Bronchial epithelial cell (primary cell): ENCODE data around the gene TUBB1. TPM values are rescaled to one million over a fixed set of nuclear protein-coding genes. Genes with fewer than 3 reads are reported as not detected.

Source experiments
- DNase-seq: peaks from one replicate; pipeline ENCODE4 v3.0.0-alpha.2; 2010; ENCODE audit warnings: low read depth
- FAIRE-seq: peaks from 2 replicates; lab custom pipeline; 2011; peaks lifted over from hg19 to GRCh38; lab: Jason Lieb, UNC
- H3K27me3 ChIP-seq: 2 replicates; pipeline ENCODE4 v1.5.1; 2011; ENCODE audit warnings: low read length; ENCODE audit not compliant: control insufficient read depth, insufficient read depth
- H3K36me3 ChIP-seq: 2 replicates; pipeline ENCODE4 v1.5.1; 2011; ENCODE audit warnings: low read length; ENCODE audit not compliant: control insufficient read depth, insufficient read depth
- H3K4me3 ChIP-seq: 2 replicates; pipeline ENCODE4 v1.5.1; 2011; ENCODE audit warnings: mild to moderate bottlenecking, low read depth, low read length, control low read depth
- total RNA-seq: library from RNA; depleted of rRNA; stranded (reverse); fragments of >200 nt; gene quantifications from 2 replicates; pipeline ENCODE4 v1.2.1, GENCODE V29; 2014
- TF ChIP-seq, protein P1 (sequence below): IDR thresholded peaks from 2 replicates; pipeline ENCODE4 v1.5.1; 2011; ENCODE audit warnings: mild to moderate bottlenecking, moderate library complexity, low read length, control low read depth, inconsistent platforms; ENCODE audit not compliant: insufficient read depth, severe bottlenecking

TUBB1 gene
- total RNA-seq, 1 donor from 2014 or later, result not detected

DNA sequence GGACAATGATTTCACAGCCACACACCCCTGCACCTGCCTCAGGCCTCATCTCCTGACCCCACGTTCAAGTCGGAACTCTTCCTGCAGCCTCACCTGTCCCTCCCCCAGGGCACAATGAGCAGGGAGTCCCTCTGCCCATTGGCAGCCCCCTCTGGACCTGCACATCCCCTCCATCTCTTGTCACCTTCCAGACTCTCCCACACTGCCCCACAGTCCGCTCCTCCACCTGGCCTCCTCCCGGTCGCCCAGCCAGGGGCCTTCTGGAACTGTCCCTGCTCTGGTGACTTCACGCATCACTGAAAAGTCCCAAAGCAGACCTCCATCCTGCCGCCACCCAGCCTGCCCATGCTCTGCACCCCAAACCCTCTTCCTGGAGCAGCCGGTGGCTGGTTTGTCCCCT, 16.8 kb upstream of the TUBB1 start:
- TF ChIP-seq, protein P1, sequence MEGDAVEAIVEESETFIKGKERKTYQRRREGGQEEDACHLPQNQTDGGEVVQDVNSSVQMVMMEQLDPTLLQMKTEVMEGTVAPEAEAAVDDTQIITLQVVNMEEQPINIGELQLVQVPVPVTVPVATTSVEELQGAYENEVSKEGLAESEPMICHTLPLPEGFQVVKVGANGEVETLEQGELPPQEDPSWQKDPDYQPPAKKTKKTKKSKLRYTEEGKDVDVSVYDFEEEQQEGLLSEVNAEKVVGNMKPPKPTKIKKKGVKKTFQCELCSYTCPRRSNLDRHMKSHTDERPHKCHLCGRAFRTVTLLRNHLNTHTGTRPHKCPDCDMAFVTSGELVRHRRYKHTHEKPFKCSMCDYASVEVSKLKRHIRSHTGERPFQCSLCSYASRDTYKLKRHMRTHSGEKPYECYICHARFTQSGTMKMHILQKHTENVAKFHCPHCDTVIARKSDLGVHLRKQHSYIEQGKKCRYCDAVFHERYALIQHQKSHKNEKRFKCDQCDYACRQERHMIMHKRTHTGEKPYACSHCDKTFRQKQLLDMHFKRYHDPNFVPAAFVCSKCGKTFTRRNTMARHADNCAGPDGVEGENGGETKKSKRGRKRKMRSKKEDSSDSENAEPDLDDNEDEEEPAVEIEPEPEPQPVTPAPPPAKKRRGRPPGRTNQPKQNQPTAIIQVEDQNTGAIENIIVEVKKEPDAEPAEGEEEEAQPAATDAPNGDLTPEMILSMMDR, result no peak
- FAIRE-seq, result no peak
- Histone ChIP-seq H3K27me3 (no peaks in the 10 kb centered on the region), H3K4me3 (no peak overlapping the region), H3K36me3 (peaks cover 15% of the 10 kb centered on the region)
- no peak for DNase-seq

DNA sequence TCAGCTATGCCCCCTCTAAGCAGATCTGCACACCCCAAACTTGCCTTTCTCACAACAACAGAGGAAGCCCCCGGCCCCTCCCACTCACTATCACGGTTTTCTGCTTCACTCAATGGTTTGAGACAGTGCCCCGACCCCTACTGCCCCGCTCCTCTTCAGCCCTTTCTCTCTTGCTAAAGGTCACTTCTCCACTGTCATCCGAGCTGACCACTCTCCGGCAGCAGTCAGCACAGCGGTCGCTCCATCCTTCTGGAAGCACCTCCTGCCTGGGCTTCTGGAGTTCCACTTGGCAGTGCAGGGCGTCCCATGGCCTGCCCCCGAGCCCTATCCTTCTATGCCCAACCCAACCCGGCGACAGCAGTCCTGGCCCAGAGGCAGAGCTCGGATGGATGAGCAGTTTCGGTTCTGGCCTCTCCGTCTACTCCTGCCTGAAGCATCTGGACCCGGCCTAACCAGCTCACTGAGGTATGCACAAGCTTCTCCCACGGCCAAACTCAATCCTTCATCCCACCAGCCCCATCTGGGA, 16.3 kb upstream of the TUBB1 start:
- TF ChIP-seq, protein P1, result no peak
- no peak for DNase-seq
- peaks cover 12% of the 10 kb centered on the region for H3K36me3 ChIP-seq
- no peak overlapping the region for H3K4me3 ChIP-seq
- FAIRE-seq, result no peak
- H3K27me3 ChIP-seq, result no peaks in the 10 kb centered on the region

DNA sequence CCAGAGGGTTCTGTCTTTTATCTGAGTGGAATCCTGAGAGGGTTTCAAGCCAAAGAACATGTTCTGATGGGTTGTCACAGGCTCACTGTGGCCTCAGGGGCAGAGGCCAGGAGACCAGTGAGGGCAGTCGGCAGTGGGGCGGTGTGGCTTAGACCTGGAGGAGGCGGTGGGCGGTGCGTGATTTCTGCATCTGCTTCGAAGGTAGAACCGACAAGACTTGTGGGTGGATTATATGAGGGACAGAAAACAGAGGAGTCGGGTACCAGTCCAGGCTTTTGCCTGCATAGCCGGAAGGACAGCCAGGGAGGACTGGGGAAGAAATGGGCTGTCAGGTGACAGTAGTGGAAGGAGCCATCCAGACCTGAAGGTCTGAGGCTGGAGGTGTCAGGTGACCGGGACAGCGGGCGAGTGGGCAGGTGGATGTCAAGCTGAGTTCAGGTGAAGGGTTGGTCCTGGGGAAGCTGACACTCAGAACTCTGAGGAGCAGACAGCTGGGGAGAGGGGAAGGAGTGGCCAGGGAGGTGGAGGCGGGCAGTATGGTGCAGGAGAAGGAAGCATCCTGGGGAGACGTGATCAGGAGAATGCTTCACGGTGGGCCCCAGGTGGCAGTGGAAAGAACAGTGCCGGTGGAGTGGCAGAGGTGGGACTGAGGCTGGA, 15.3 kb upstream of the TUBB1 start:
- no peak for FAIRE-seq
- peaks cover 12% of the 10 kb centered on the region for H3K36me3 ChIP-seq
- TF ChIP-seq, protein P1, result no peak

DNA sequence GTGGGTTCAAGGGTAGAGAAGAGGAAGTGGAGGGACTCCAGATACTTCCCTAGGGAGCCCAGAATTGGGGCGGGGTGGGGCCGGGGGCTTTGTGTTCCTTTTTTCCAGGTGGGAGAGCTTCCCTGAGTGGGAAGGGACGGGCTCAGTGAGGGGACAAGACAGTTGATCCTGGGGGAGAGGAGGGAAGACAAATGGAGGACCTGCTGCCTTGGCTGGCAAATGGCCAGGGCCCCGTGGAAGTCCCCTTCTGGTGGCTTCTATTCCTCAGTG, 14.8 kb upstream of the TUBB1 start:
- FAIRE-seq, result no peak
- TF ChIP-seq, protein P1, result no peak
- no peak overlapping the region for H3K4me3 ChIP-seq

More for the DNA sequence above, 15.3 kb upstream of the TUBB1 start:
- H3K4me3 ChIP-seq, result no peak overlapping the region
- no peaks in the 10 kb centered on the region for H3K27me3 ChIP-seq
- no peak for DNase-seq

DNA sequence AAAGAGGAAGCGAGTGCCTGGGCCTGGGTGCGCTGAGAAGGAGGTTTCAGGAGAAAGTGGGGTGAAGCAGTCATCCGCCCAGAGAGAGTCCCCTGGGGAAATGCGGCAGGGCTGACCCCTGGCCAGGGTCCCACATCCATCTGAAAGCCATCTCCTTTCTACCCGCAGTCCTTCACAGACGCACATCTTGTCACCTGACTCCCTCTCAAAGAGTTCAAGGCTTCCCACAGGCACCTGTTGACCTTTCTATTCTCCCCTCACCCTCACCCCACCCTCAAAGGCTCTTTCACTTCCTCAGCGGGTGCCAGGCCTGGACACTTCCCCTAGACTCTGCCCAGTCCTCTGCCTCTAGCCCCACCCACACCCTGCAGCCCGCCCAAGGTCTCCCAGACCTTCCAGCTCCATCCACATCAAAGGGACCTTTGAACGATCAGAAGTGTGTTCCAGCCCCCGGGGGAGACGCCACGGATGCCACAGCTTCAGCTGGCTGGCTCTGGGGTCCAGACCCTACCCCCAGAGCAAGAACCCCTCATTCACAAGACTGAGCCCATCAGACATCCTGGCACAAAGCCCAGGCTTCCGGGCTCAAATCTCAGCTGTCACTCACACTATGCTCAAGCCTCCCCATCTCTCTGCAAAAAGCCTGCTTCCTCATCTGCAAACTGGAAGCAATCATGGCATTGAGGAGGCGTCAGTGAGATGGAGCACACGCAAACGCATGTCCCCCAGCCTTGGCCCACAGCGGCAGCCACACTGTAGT, 14.3 kb upstream of the TUBB1 start:
- FAIRE-seq, result no peak
- Histone ChIP-seq H3K4me3 (no peak overlapping the region), H3K36me3 (peaks cover 12% of the 10 kb centered on the region), H3K27me3 (no peaks in the 10 kb centered on the region)
- TF ChIP-seq, protein P1, result no peak
- DNase-seq, result no peak

More for the DNA sequence above, 14.8 kb upstream of the TUBB1 start:
- DNase-seq, result no peak
- no peaks in the 10 kb centered on the region for H3K27me3 ChIP-seq
- peaks cover 12% of the 10 kb centered on the region for H3K36me3 ChIP-seq
